GM23338 (cell line): Measurements from ENCODE around the gene MYOM1. TPM values are rescaled to one million over a fixed set of nuclear protein-coding genes. Genes with fewer than 3 reads are reported as not detected.

Source experiments
- ATAC-seq: fragments of 200-7000 bp; cut with Tn5 transposase; 3 replicates; pipeline ENCODE4 v1.9.1; 2020
- DNase-seq: peaks from one replicate; pipeline ENCODE4 v3.0.0-alpha.2; 2015; ENCODE audit warnings: low spot score
- H2AFZ ChIP-seq: fragments of 200-600 bp; sonication (generic); 2 replicates; pipeline ENCODE4 v1.8.0; 2016; ENCODE audit warnings: antibody characterized with exemption, mild to moderate bottlenecking, moderate library complexity
- H3F3A ChIP-seq: fragments of 200-600 bp; sonication (generic); replicated peaks from 2 replicates; pipeline ENCODE4 v1.8.0; 2017; ENCODE audit warnings: antibody characterized with exemption, mixed run types, low read depth
- H3K27ac ChIP-seq: fragments of 200-600 bp; sonication (generic); 2 replicates; pipeline ENCODE4 v1.6.1; 2016; ENCODE audit warnings: low read depth
- H3K27me3 ChIP-seq: fragments of 200-600 bp; sonication (generic); 2 replicates; pipeline ENCODE4 v1.8.0; 2016; ENCODE audit warnings: mild to moderate bottlenecking, mixed run types, moderate library complexity; ENCODE audit not compliant: insufficient read depth
- H3K36me3 ChIP-seq: fragments of 200-600 bp; sonication (generic); 2 replicates; pipeline ENCODE4 v1.8.0; 2016; ENCODE audit warnings: mild to moderate bottlenecking; ENCODE audit not compliant: insufficient read depth
- H3K4me1 ChIP-seq: fragments of 200-600 bp; sonication (generic); 2 replicates; pipeline ENCODE4 v1.8.0; 2016; ENCODE audit warnings: mild to moderate bottlenecking, moderate library complexity; ENCODE audit not compliant: insufficient read depth
- H3K4me2 ChIP-seq: fragments of 200-600 bp; sonication (generic); 2 replicates; pipeline ENCODE4 v1.7.1; 2017; ENCODE audit warnings: mixed run types
- H3K4me3 ChIP-seq: fragments of 200-600 bp; sonication (generic); 2 replicates; pipeline ENCODE4 v1.6.1; 2016; ENCODE audit warnings: mixed run types
- H3K79me2 ChIP-seq: fragments of 200-600 bp; sonication (generic); replicated peaks from 2 replicates; pipeline ENCODE4 v1.8.0; 2017; ENCODE audit warnings: mild to moderate bottlenecking; ENCODE audit not compliant: insufficient read depth
- H3K9me2 ChIP-seq: fragments of 200-600 bp; sonication (generic); 2 replicates; pipeline ENCODE4 v1.8.0; 2017; ENCODE audit not compliant: insufficient read depth
- H4K20me1 ChIP-seq: fragments of 200-600 bp; sonication (generic); replicated peaks from 2 replicates; pipeline ENCODE4 v1.8.0; 2017; ENCODE audit warnings: mild to moderate bottlenecking; ENCODE audit not compliant: insufficient read depth
- H3K27ac Mint-ChIP-seq: 2 replicates; pipeline ENCODE4 v1.8.0; 2020; ENCODE audit warnings: inconsistent platforms, mild to moderate bottlenecking, moderate library complexity, mixed read lengths
- H3K27me3 Mint-ChIP-seq: 3 replicates; pipeline ENCODE4 v1.8.0; 2022; ENCODE audit warnings: low read depth, mild to moderate bottlenecking, moderate library complexity, mixed read lengths, inconsistent platforms; ENCODE audit not compliant: insufficient read depth, poor library complexity
- H3K36me3 Mint-ChIP-seq: 3 replicates; pipeline ENCODE4 v1.8.0; 2021; ENCODE audit warnings: low read depth, mild to moderate bottlenecking, inconsistent platforms, moderate library complexity, mixed read lengths
- H3K4me1 Mint-ChIP-seq: 3 replicates; pipeline ENCODE4 v1.8.0; 2020; ENCODE audit warnings: mild to moderate bottlenecking, inconsistent platforms, mixed read lengths
- H3K4me3 Mint-ChIP-seq: 3 replicates; pipeline ENCODE4 v1.8.0; 2021; ENCODE audit warnings: moderate library complexity, mild to moderate bottlenecking, inconsistent platforms, mixed read lengths
- H3K9me3 Mint-ChIP-seq: 3 replicates; pipeline ENCODE4 v1.8.0; 2020; ENCODE audit warnings: moderate library complexity, mild to moderate bottlenecking, inconsistent platforms, mixed read lengths
- CREB1 ChIP-seq: fragments of 250-450 bp; sonication (Bioruptor Pico); IDR thresholded peaks from 2 replicates; pipeline ENCODE4 v1.5.0; 2020; ENCODE audit warnings: low read depth, mild to moderate bottlenecking, moderate library complexity
- ETS1 ChIP-seq: IDR thresholded peaks from 2 replicates; pipeline ENCODE4 v1.6.1; 2016; ENCODE audit warnings: antibody characterized with exemption
- EZH2 ChIP-seq: fragments of 200-600 bp; sonication (generic); IDR thresholded peaks from one replicate; pipeline ENCODE4 v1.8.0; 2017; ENCODE audit warnings: antibody characterized with exemption, mild to moderate bottlenecking, low read depth; ENCODE audit not compliant: unreplicated experiment
- NANOG ChIP-seq: IDR thresholded peaks from 2 replicates; pipeline ENCODE4 v1.6.1; 2016; ENCODE audit warnings: antibody characterized with exemption, borderline replicate concordance
- REST ChIP-seq: IDR thresholded peaks from one replicate; pipeline ENCODE4 v1.6.1; 2018; ENCODE audit warnings: antibody characterized with exemption; ENCODE audit not compliant: unreplicated experiment
- STAT1 ChIP-seq: IDR thresholded peaks from one replicate; pipeline ENCODE4 v1.6.1; 2016; ENCODE audit warnings: antibody characterized with exemption; ENCODE audit not compliant: unreplicated experiment
- ZNF114 ChIP-seq: fragments of 250-450 bp; sonication (Bioruptor Pico); IDR thresholded peaks from 2 replicates; pipeline ENCODE4 v1.5.0; 2020; ENCODE audit warnings: mild to moderate bottlenecking, moderate library complexity
- ZNF331 ChIP-seq: fragments of 250-450 bp; sonication (Bioruptor Pico); IDR thresholded peaks from 2 replicates; pipeline ENCODE4 v1.5.0; 2020; ENCODE audit warnings: low read depth, mild to moderate bottlenecking, moderate library complexity
- polyA plus RNA-seq: library from polyadenylated mRNA; unstranded; fragments of >200 nt; fragmentation: Nextera tagmentation; extraction: Ambion mirVana; gene quantifications from 2 replicates; pipeline ENCODE4 v1.2.1, GENCODE V29; 2016
- total RNA-seq: library from RNA; depleted of rRNA; stranded (reverse); fragments of >200 nt; shearing (Covaris generic); gene quantifications from 2 replicates; pipeline ENCODE4 v1.2.3, GENCODE V29; 2014

The MYOM1 gene
- total and polyA plus RNA-seq, 2 experiments from 2014 or later: 0.27 to 0.38 TPM

- no peak for ATAC-seq
Measured at GRCh38 chr18:3099327-3099726, 120.4 kb downstream of the MYOM1 start.

DNA sequence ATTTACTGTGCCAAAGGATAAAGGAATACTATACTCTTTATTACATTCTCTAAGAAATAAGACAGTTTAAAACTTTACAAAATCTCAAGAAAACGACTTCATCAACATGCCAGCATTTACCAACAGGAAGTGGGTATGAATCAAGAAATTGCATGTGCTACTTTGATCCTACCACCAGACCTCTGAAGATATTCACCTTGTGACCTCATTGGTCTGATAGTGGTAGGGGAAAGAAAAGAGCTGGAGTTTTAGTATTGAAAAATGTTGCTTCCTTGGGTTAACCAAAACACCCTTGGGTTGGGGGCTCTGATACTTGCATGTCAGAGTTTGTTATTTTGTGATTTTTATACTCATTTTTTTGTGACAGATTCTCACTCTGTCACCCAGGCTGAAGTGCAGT, 122.7 kb downstream of the MYOM1 start:
- Histone ChIP-seq H3K27ac (no peak overlapping the region), H2AFZ (no peak overlapping the region), H3K9me2 (no peaks in the 10 kb centered on the region), H3K79me2 (no peaks in the 10 kb centered on the region), H3K4me3 (no peak overlapping the region), H3K27me3 (no peaks in the 10 kb centered on the region), H3K4me2 (no peak overlapping the region), H3F3A (no peaks in the 10 kb centered on the region), H3K4me1 (no peaks in the 10 kb centered on the region), H3K36me3 (no peaks in the 10 kb centered on the region), H4K20me1 (no peaks in the 10 kb centered on the region)
- no peaks in the 10 kb centered on the region for H3K27me3 Mint-ChIP-seq
- DNase-seq (no peak), ATAC-seq (no peak)
- no peak overlapping the region for H3K27ac Mint-ChIP-seq
- H3K36me3 Mint-ChIP-seq: no peaks in the 10 kb centered on the region
- H3K9me3 Mint-ChIP-seq: no peaks in the 10 kb centered on the region
- TF ChIP-seq ZNF331: no peak
- TF ChIP-seq NANOG: no peak
- no peak for TF ChIP-seq EZH2
- TF ChIP-seq STAT1: no peak
- no peak for TF ChIP-seq ETS1
- no peak for TF ChIP-seq ZNF114
- TF ChIP-seq CREB1 (CRISPR knock-in tag): no peak
- no peak for TF ChIP-seq REST
- no peak overlapping the region for H3K4me3 Mint-ChIP-seq
- H3K4me1 Mint-ChIP-seq: peaks cover 9% of the 10 kb centered on the region

More at GRCh38 chr18:3099327-3099726, 120.4 kb downstream of the MYOM1 start:
- no peak overlapping the region for H3K4me3 Mint-ChIP-seq
- DNase-seq: no peak
- Histone ChIP-seq H3K4me2 (no peak overlapping the region), H3K36me3 (no peaks in the 10 kb centered on the region), H3K79me2 (no peaks in the 10 kb centered on the region), H3K27ac (no peak overlapping the region), H3K4me3 (no peak overlapping the region), H3K27me3 (no peaks in the 10 kb centered on the region), H4K20me1 (no peaks in the 10 kb centered on the region), H3F3A (no peaks in the 10 kb centered on the region), H2AFZ (no peak overlapping the region), H3K9me2 (no peaks in the 10 kb centered on the region), H3K4me1 (no peaks in the 10 kb centered on the region)
- no peaks in the 10 kb centered on the region for H3K36me3 Mint-ChIP-seq
- no peak overlapping the region for H3K27ac Mint-ChIP-seq
- no peaks in the 10 kb centered on the region for H3K9me3 Mint-ChIP-seq
- no peaks in the 10 kb centered on the region for H3K4me1 Mint-ChIP-seq
- no peaks in the 10 kb centered on the region for H3K27me3 Mint-ChIP-seq
- TF ChIP-seq REST (no peak), ETS1 (no peak), NANOG (no peak), ZNF331 (no peak)
